ENCODE results near the gene RTEL1.

Gene RTEL1

DNA sequence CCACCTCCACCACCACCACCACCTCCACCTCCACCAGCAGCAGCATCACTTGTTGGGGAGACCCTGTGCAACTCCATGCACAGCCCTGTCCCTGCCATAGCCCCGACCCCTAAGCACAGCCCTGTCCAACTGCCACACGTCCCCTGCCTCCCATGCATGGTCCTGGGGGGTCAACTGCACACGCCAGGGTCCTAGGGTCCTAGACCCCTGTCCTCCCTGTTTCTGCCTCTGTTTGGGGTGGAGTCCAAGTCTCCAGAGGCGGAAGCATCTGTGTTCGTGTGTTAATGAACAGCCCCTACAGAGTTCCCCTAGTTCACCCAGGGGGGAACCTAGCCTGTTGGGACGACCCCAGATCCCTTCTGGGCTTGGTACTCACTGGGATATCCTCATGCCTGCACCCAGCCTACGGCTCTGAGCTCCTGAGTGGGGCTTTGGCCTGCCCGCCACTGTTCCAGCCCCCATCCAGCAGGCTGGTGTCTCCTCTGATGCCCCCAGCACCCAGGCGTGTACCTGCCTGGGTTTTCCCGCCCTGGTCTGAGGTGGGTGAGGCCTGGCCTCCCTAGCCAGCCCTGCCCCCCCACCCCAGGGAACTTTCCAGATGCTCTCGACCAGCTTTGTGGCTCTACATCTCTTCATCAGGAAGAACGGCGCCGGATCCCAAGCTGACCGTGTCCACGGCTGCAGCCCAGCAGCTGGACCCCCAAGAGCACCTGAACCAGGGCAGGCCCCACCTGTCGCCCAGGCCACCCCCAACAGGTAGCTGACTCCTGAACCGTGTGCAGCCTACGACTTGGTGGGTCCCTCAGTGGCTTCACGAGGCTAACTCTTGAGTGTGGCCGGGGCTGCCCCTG, 35.8 kb downstream of the RTEL1 start:
- Histone ChIP-seq H3K4me1 (ENCODE audit: insufficient read depth, low read length, severe bottlenecking) (no peaks in the 10 kb centered on the region), H3K4me3 (ENCODE audit: low read depth, low read length, poor library complexity, severe bottlenecking) (no peak overlapping the region)
- TF ChIP-seq, protein P1, sequence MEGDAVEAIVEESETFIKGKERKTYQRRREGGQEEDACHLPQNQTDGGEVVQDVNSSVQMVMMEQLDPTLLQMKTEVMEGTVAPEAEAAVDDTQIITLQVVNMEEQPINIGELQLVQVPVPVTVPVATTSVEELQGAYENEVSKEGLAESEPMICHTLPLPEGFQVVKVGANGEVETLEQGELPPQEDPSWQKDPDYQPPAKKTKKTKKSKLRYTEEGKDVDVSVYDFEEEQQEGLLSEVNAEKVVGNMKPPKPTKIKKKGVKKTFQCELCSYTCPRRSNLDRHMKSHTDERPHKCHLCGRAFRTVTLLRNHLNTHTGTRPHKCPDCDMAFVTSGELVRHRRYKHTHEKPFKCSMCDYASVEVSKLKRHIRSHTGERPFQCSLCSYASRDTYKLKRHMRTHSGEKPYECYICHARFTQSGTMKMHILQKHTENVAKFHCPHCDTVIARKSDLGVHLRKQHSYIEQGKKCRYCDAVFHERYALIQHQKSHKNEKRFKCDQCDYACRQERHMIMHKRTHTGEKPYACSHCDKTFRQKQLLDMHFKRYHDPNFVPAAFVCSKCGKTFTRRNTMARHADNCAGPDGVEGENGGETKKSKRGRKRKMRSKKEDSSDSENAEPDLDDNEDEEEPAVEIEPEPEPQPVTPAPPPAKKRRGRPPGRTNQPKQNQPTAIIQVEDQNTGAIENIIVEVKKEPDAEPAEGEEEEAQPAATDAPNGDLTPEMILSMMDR (IDR thresholded peaks at IDR 0.05; ENCODE audit: low read length): no peak
- TF ChIP-seq EZH2 (IDR thresholded peaks at IDR 0.05; ENCODE audit: borderline replicate concordance, low read length): no peak

DNA sequence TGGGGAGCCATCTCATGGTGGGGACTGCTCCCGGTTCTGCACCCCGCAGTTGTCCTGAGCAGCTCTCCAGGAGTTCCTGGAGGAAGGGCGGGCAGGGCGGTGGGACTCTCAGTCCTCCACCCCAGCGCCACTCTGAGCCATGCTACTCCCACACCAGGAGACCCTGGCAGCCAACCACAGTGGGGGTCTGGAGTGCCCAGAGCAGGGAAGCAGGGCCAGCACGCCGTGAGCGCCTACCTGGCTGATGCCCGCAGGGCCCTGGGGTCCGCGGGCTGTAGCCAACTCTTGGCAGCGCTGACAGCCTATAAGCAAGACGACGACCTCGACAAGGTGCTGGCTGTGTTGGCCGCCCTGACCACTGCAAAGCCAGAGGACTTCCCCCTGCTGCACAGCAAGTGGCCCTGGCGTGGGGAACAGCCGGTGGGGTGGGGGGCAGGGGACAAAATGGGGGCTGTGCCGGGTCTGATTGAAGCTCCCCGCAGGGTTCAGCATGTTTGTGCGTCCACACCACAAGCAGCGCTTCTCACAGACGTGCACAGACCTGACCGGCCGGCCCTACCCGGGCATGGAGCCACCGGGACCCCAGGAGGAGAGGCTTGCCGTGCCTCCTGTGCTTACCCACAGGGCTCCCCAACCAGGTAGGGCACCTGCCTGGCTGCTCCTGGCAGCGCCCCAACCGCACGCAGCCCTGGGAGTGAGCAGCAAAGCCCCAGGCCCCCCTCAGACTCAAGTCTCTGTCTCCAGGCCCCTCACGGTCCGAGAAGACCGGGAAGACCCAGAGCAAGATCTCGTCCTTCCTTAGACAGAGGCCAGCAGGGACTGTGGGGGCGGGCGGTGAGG, 36.7 kb downstream of the RTEL1 start:
- Histone ChIP-seq H3K36me3 (ENCODE audit: insufficient read depth, low read length) (no peaks in the 10 kb centered on the region; the same call in 1 of the 2 replicates), H3K79me2 (ENCODE audit: insufficient read depth, low read length) (no peaks in the 10 kb centered on the region), H3F3A (ENCODE audit: insufficient read depth, low read length) (no peaks in the 10 kb centered on the region), H3K9me3 (ENCODE audit: low read length) (no peaks in the 10 kb centered on the region), H3K27ac (ENCODE audit: low read depth, low read length, poor library complexity, severe bottlenecking) (no peak overlapping the region), H3K27me3 (ENCODE audit: insufficient read depth, low read length) (no peaks in the 10 kb centered on the region; the same call in 1 of the 2 replicates), H2AFZ (ENCODE audit: low read length) (no peak overlapping the region), H4K20me1 (ENCODE audit: insufficient read depth, low read length) (no peaks in the 10 kb centered on the region), H3K4me1 (ENCODE audit: insufficient read depth, low read length, severe bottlenecking) (no peaks in the 10 kb centered on the region), H3K9ac (ENCODE audit: low read length) (no peak overlapping the region), H3K4me2 (ENCODE audit: low read length) (no peak overlapping the region), H3K4me3 (ENCODE audit: low read depth, low read length, poor library complexity, severe bottlenecking) (no peak overlapping the region), H3K9me2 (ENCODE audit: low read depth, low read length) (no peaks in the 10 kb centered on the region)
- no peak for TF ChIP-seq EZH2 (IDR thresholded peaks at IDR 0.05; ENCODE audit: borderline replicate concordance, low read length)
- TF ChIP-seq, protein P1 (IDR thresholded peaks at IDR 0.05; ENCODE audit: low read length): no peak

More for the DNA sequence above, 35.8 kb downstream of the RTEL1 start:
- Histone ChIP-seq H4K20me1 (ENCODE audit: insufficient read depth, low read length) (no peaks in the 10 kb centered on the region), H3K4me2 (ENCODE audit: low read length) (no peak overlapping the region), H3K27ac (ENCODE audit: low read depth, low read length, poor library complexity, severe bottlenecking) (no peak overlapping the region), H3K79me2 (ENCODE audit: insufficient read depth, low read length) (no peaks in the 10 kb centered on the region), H3K36me3 (ENCODE audit: insufficient read depth, low read length) (no peaks in the 10 kb centered on the region; the same call in 1 of the 2 replicates), H3K9ac (ENCODE audit: low read length) (no peak overlapping the region), H3K9me3 (ENCODE audit: low read length) (no peaks in the 10 kb centered on the region), H3K9me2 (ENCODE audit: low read depth, low read length) (no peaks in the 10 kb centered on the region), H3K27me3 (ENCODE audit: insufficient read depth, low read length) (no peaks in the 10 kb centered on the region; the same call in 1 of the 2 replicates), H2AFZ (ENCODE audit: low read length) (no peak overlapping the region), H3F3A (ENCODE audit: insufficient read depth, low read length) (no peaks in the 10 kb centered on the region)

DNA sequence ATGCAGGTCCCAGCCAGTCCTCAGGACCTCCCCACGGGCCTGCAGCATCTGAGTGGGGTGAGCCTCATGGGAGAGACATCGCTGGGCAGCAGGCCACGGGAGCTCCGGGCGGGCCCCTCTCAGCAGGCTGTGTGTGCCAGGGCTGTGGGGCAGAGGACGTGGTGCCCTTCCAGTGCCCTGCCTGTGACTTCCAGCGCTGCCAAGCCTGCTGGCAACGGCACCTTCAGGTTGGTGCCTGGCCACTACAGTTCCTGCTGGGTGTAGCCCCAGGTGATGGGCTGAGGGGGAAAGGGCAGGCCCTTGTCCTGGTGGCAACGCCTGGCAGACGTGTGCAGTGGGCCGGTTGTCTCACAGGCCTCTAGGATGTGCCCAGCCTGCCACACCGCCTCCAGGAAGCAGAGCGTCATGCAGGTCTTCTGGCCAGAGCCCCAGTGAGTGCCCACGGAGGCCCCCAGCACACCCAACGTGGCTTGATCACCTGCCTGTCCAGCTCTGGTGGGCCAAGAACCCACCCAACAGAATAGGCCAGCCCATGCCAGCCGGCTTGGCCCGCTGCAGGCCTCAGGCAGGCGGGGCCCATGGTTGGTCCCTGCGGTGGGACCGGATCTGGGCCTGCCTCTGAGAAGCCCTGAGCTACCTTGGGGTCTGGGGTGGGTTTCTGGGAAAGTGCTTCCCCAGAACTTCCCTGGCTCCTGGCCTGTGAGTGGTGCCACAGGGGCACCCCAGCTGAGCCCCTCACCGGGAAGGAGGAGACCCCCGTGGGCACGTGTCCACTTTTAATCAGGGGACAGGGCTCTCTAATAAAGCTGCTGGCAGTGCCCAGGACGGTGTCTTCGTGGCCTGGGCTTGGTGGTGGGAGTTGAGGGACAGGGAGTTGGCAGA, 37.6 kb downstream of the RTEL1 start:
- no peak for TF ChIP-seq EZH2 (IDR thresholded peaks at IDR 0.05; ENCODE audit: borderline replicate concordance, low read length)
- TF ChIP-seq, protein P1 (IDR thresholded peaks at IDR 0.05; ENCODE audit: low read length): no peak
- Histone ChIP-seq H3K4me2 (ENCODE audit: low read length) (no peak overlapping the region), H3K4me1 (ENCODE audit: insufficient read depth, low read length, severe bottlenecking) (no peaks in the 10 kb centered on the region), H3K9me2 (ENCODE audit: low read depth, low read length) (no peaks in the 10 kb centered on the region), H3K79me2 (ENCODE audit: insufficient read depth, low read length) (no peaks in the 10 kb centered on the region), H3K9ac (ENCODE audit: low read length) (no peak overlapping the region), H3F3A (ENCODE audit: insufficient read depth, low read length) (no peaks in the 10 kb centered on the region), H4K20me1 (ENCODE audit: insufficient read depth, low read length) (no peaks in the 10 kb centered on the region), H2AFZ (ENCODE audit: low read length) (no peak overlapping the region), H3K27ac (ENCODE audit: low read depth, low read length, poor library complexity, severe bottlenecking) (no peak overlapping the region), H3K27me3 (ENCODE audit: insufficient read depth, low read length) (no peaks in the 10 kb centered on the region), H3K4me3 (ENCODE audit: low read depth, low read length, poor library complexity, severe bottlenecking) (no peak overlapping the region), H3K36me3 (ENCODE audit: insufficient read depth, low read length) (no peaks in the 10 kb centered on the region; the same call in 1 of the 2 replicates), H3K9me3 (ENCODE audit: low read length) (no peaks in the 10 kb centered on the region)
